ENCODE results near the gene POU3F1. TPM values are rescaled to one million over a fixed set of nuclear protein-coding genes. Genes with fewer than 3 reads are reported as not detected.
A peak's percentile ranks its signal among the peaks of the same experiment; 100 is the strongest.

Gene POU3F1
- total and polyA plus RNA-seq, 10 of the 15 experiments (the other 5 are each of a cell fraction or from before 2014, with no cell fraction given): 0.04 to 0.53 (median 0.10) TPM; not detected in 3

GRCh38 chr1:38055398-38055797, 8.8 kb upstream of the POU3F1 start (continued):
- TF ChIP-seq ETV6 (conservative IDR thresholded peaks at IDR 0.05 in 1 of 2, IDR thresholded peaks at IDR 0.05 in 1 of 2; ENCODE audit: borderline replicate concordance in 1 of 2, low read depth in 1 of 2): no peak
- TF ChIP-seq CHD4 (IDR thresholded peaks at IDR 0.05): no peak

- Histone ChIP-seq H4K20me1 (ENCODE audit: control insufficient read depth, insufficient read depth) (no peaks in the 10 kb centered on the region), H3K9me3 (replicated peaks; ENCODE audit: control insufficient read depth, insufficient read depth, low read length) (no peaks in the 10 kb centered on the region), H3K4me2 (ENCODE audit: control insufficient read depth, insufficient read depth) (peak overlapping the region; percentile 41), H3K36me3 (ENCODE audit: control insufficient read depth in 2 of 2, insufficient read depth in 2 of 2, low read length in 1 of 2) (no peaks in the 10 kb centered on the region), H3K27me3 (replicated peaks in 1 of 2; ENCODE audit: control insufficient read depth in 2 of 2, insufficient read depth in 2 of 2, low read length in 1 of 2) (no peaks in the 10 kb centered on the region), H3K27ac (ENCODE audit: control insufficient read depth, insufficient read depth) (no peak overlapping the region), H3K4me1 (ENCODE audit: control insufficient read depth, insufficient read depth, low read length) (peaks cover 29% of the 10 kb centered on the region), H3K9ac (ENCODE audit: control insufficient read depth, insufficient read depth, low read length) (no peak overlapping the region), H3K4me3 (no peak overlapping the region), H2AFZ (ENCODE audit: control insufficient read depth, low read depth, low read length) (no peak overlapping the region; the same call in none of the 2 replicates), H3K79me2 (ENCODE audit: control insufficient read depth, insufficient read depth, low read length) (no peaks in the 10 kb centered on the region)
- intact Hi-C loops (cut with micrococcal nuclease; ENCODE audit: unreplicated experiment): no loop called here
- ChIA-PET POLR2A (interaction anchor here (0.6 to 4.2 kb wide), 12 partner anchors 8 to 218 kb away, joined by 3 to 32 read pairs (median 5); partner anchors contain the start of gene UTP11), SMC1A (ENCODE audit: uncharacterized antibody, unreplicated experiment) (interaction anchor here (0.6 to 23.8 kb wide), 14 partner anchors 9 to 194 kb away, joined by 3 to 316 read pairs (median 5); no protein-coding TSS in a partner anchor), RAD21 (ENCODE audit: unreplicated experiment) (interaction anchor here (0.5 to 5.2 kb wide), 14 partner anchors 9 to 532 kb away, joined by 3 to 61 read pairs (median 6); partner anchors contain the start of gene UTP11), CTCF (interaction anchor here (0.7 to 4.5 kb wide), 8 partner anchors 9 to 120 kb away, joined by 3 to 92 read pairs (median 5); no protein-coding TSS in a partner anchor)
- FAIRE-seq (no peak), ATAC-seq (peak; percentile 60), DNase-seq (ENCODE audit: low read depth, low spot score) (no peak)
- in situ Hi-C loops (cut with MboI): no loop called here
- TF ChIP-seq CREM (IDR thresholded peaks at IDR 0.05; ENCODE audit: low read depth) (peak; percentile 21; the same call in 1 of the 2 replicates), EED (IDR thresholded peaks at IDR 0.05; ENCODE audit: low read depth) (peak; percentile 55; the same call in 1 of the 2 replicates), ATF7 (IDR thresholded peaks at IDR 0.05; ENCODE audit: low read depth) (peak; percentile 46; the same call in 1 of the 2 replicates), BHLHE40 (IDR thresholded peaks at IDR 0.05; ENCODE audit: borderline replicate concordance in 1 of 2, low read depth in 2 of 2, low read length in 1 of 2) (peak; percentile 13 to 42; a peak in 1 of 4 replicates), IKZF1 (conservative IDR thresholded peaks at IDR 0.05) (peak; percentile 38), DPF2 (IDR thresholded peaks at IDR 0.05) (0 out of 2 replicates have a peak, but pooled peaks have one; percentile 20), FOXM1 (IDR thresholded peaks at IDR 0.05; ENCODE audit: low read depth, low read length) (no peak), ZNF622 (IDR thresholded peaks at IDR 0.05) (no peak), MTA2 (IDR thresholded peaks at IDR 0.05; ENCODE audit: low read depth) (peak; percentile 51; the same call in 1 of the 2 replicates), IKZF2 (IDR thresholded peaks at IDR 0.05) (peak; percentile 21 to 44; a peak in 1 of 4 replicates)
- no TSS peak for BruUV-seq (replicated peaks)
- 40% methylated on average over 7 of the region's 7 CpGs for WGBS (ENCODE audit: insufficient coverage, insufficient replicate concordance, low lambda C conversion rate, missing lambda C conversion rate)
Measured at GRCh38 chr1:38053416-38054091, 7.0 kb upstream of the POU3F1 start.

Measured in GM12878 (cell line).